HCT116 (cell line): ENCODE data around the gene CLIP2. TPM values are rescaled to one million over a fixed set of nuclear protein-coding genes. Genes with fewer than 3 reads are reported as not detected.

Experiments used
- ATAC-seq: fragments of 200-7000 bp; cut with Tn5 transposase; 2 replicates; pipeline ENCODE4 v1.9.1; 2020; ENCODE audit warnings: mild to moderate bottlenecking, moderate library complexity
- BruUV-seq: library from RNA; stranded (reverse); fragments of 400-500 nt; replicated peaks from 2 replicates; lab custom pipeline; 2021; lab: Mats Ljungman, UMichigan
- CTCF ChIA-PET: fragments of 300-600 bp; sonication (Branson Sonifier 250); formaldehyde crosslinking; loops from one replicate; lab custom pipeline; 2021; ENCODE audit warnings: antibody characterized with exemption; lab: Charles Lee
- POLR2A ChIA-PET: fragments of 300-600, 350-600 bp; sonication (Branson Sonifier 250); formaldehyde crosslinking; loops from one replicate; lab custom pipeline; 2021; ENCODE audit warnings: antibody characterized with exemption; lab: Charles Lee
- RAD21 ChIA-PET, 2 experiments: fragments of 300-600 bp; sonication (Branson Sonifier 250); formaldehyde crosslinking; loops; one replicate each; lab custom pipeline; 2023; ENCODE audit warnings: low total read pairs in 2 of 2; ENCODE audit not compliant: uncharacterized antibody in 2 of 2, unreplicated experiment in 2 of 2, low non-redundant PET in 1 of 2; lab: Charles Lee
- DNase-seq: peaks from one replicate; pipeline ENCODE4 v3.0.0-alpha.2; 2010; ENCODE audit warnings: low read depth, low spot score
- H2AFZ ChIP-seq: fragments of 200-600 bp; shearing (Covaris generic), sonication (generic); 2 replicates; pipeline ENCODE4 v1.6.1; 2017; ENCODE audit warnings: low read depth, mixed run types, mixed read lengths, antibody characterized with exemption, low read length; ENCODE audit not compliant: poor library complexity, severe bottlenecking
- H3K27ac ChIP-seq: 2 replicates; pipeline ENCODE4 v1.5.1; 2012; ENCODE audit warnings: low read depth, low read length
- H3K27me3 ChIP-seq: fragments of 200-600 bp; sonication (generic); 2 replicates; pipeline ENCODE4 v1.6.1; 2016; ENCODE audit warnings: mixed run types, low read length, mixed read lengths; ENCODE audit not compliant: insufficient read depth
- H3K36me3 ChIP-seq, 2 experiments: fragments of 200-500 bp in 1 of 2; fragments of 200-600 bp in 1 of 2; sonication (Bioruptor generic) in 1 of 2; sonication (generic) in 1 of 2; 2 replicates each; pipeline versions ENCODE4 v1.5.1 to v1.6.1; 2014 to 2016; ENCODE audit warnings: low read length in 2 of 2, inconsistent platforms in 1 of 2, mixed read lengths in 1 of 2, mixed run types in 1 of 2; ENCODE audit not compliant: insufficient read depth in 2 of 2, control insufficient read depth in 1 of 2
- H3K4me1 ChIP-seq, 2 experiments: fragments of 200-600 bp in 1 of 2; sonication (generic) in 1 of 2; 2 replicates each; pipeline versions ENCODE4 v1.5.1 to v1.6.1; 2012 to 2017; ENCODE audit warnings: low read length in 2 of 2, inconsistent platforms in 1 of 2, mild to moderate bottlenecking in 1 of 2, mixed read lengths in 1 of 2, mixed run types in 1 of 2, moderate library complexity in 1 of 2; ENCODE audit not compliant: insufficient read depth in 2 of 2, control insufficient read depth in 1 of 2
- H3K4me2 ChIP-seq: fragments of 200-600 bp; sonication (generic); 2 replicates; pipeline ENCODE4 v1.6.1; 2017; ENCODE audit warnings: mixed run types, low read length, mixed read lengths
- H3K4me3 ChIP-seq, 2 experiments: fragments of 200-600 bp in 1 of 2; sonication (generic) in 1 of 2; replicated peaks in 1 of 2; 2 replicates each; pipeline ENCODE4 v1.5.1; 2011 to 2016; ENCODE audit warnings: low read length in 2 of 2, control low read depth in 1 of 2, low read depth in 1 of 2, mild to moderate bottlenecking in 1 of 2, mixed read lengths in 1 of 2, mixed run types in 1 of 2
- H3K79me2 ChIP-seq: fragments of 200-600 bp; sonication (generic); 2 replicates; pipeline ENCODE4 v1.6.1; 2017; ENCODE audit warnings: mild to moderate bottlenecking, mixed run types, low read length, moderate library complexity, mixed read lengths; ENCODE audit not compliant: insufficient read depth
- H3K9ac ChIP-seq: fragments of 200-600 bp; sonication (generic); 2 replicates; pipeline ENCODE4 v1.6.1; 2016; ENCODE audit warnings: low read length, mixed read lengths
- H3K9me2 ChIP-seq: fragments of 200-600 bp; sonication (generic), shearing (Covaris generic); 2 replicates; pipeline ENCODE4 v1.6.1; 2017; ENCODE audit warnings: mixed run types, mild to moderate bottlenecking, moderate library complexity; ENCODE audit not compliant: insufficient read depth
- H3K9me3 ChIP-seq, 2 experiments: fragments of 200-500 bp in 1 of 2; fragments of 200-600 bp in 1 of 2; sonication (Bioruptor generic) in 1 of 2; sonication (generic) in 1 of 2; 2 replicates each; pipeline ENCODE4 v1.6.1; 2014 to 2017; ENCODE audit warnings: low read length in 2 of 2, mixed read lengths in 2 of 2, inconsistent platforms in 1 of 2, low read depth in 1 of 2, mild to moderate bottlenecking in 1 of 2, mixed run types in 1 of 2, moderate library complexity in 1 of 2; ENCODE audit not compliant: control insufficient read depth in 1 of 2, insufficient read depth in 1 of 2
- H4K20me1 ChIP-seq: fragments of 200-600 bp; sonication (generic), shearing (Covaris generic); 2 replicates; pipeline ENCODE4 v1.6.1; 2017; ENCODE audit warnings: mixed run types, mild to moderate bottlenecking, moderate library complexity; ENCODE audit not compliant: insufficient read depth
- CBX3 ChIP-seq: IDR thresholded peaks from 2 replicates; pipeline ENCODE4 v1.6.1; 2012; ENCODE audit warnings: low read depth
- CEBPB ChIP-seq: IDR thresholded peaks from 2 replicates; pipeline ENCODE4 v1.6.1; 2012; ENCODE audit warnings: low read depth
- EGR1 ChIP-seq: IDR thresholded peaks from 2 replicates; pipeline ENCODE4 v1.6.1; 2012; ENCODE audit warnings: low read depth
- EZH2 ChIP-seq: fragments of 200-600 bp; sonication (generic); IDR thresholded peaks from 2 replicates; pipeline ENCODE4 v1.6.1; 2017; ENCODE audit warnings: antibody characterized with exemption, mixed run types
- JUND ChIP-seq: IDR thresholded peaks from 2 replicates; pipeline ENCODE4 v1.6.1; 2012
- POLR2AphosphoS5 ChIP-seq: IDR thresholded peaks from 2 replicates; pipeline ENCODE4 v1.6.1; 2011; ENCODE audit warnings: mild to moderate bottlenecking, low read depth, low read length, moderate library complexity
- SIN3A ChIP-seq: IDR thresholded peaks from 2 replicates; pipeline ENCODE4 v1.6.1; 2012; ENCODE audit warnings: low read depth
- SRF ChIP-seq: IDR thresholded peaks from 2 replicates; pipeline ENCODE4 v1.6.1; 2012; ENCODE audit warnings: low read depth
- TCF7L2 ChIP-seq: IDR thresholded peaks from 2 replicates; pipeline ENCODE4 v1.7.0; 2011; ENCODE audit warnings: borderline replicate concordance, inconsistent platforms; ENCODE audit not compliant: insufficient read depth, insufficient read length; ENCODE audit errors: extremely low read depth
- ZNF274 ChIP-seq: fragments of 200-500 bp; sonication (Bioruptor generic); IDR thresholded peaks from 2 replicates; pipeline ENCODE4 v1.6.1; 2014; ENCODE audit warnings: mild to moderate bottlenecking, low read depth, low read length, inconsistent platforms
- intact Hi-C: fragments of 100-400 bp; cut with micrococcal nuclease; formaldehyde crosslinking; loops from 2 replicates; pipeline ENCODE4 v1.10.0; 2022
- total RNA-seq: library from RNA; stranded (reverse); gene quantifications from one replicate; pipeline ENCODE4 v1.2.1, GENCODE V29; 2021; ENCODE audit not compliant: unreplicated experiment
- TF ChIP-seq, protein P1 (sequence below): IDR thresholded peaks from 2 replicates; pipeline ENCODE4 v1.6.1; 2012
- TF ChIP-seq, protein P2 (sequence below): IDR thresholded peaks from 2 replicates; pipeline ENCODE4 v1.6.1; 2012; ENCODE audit warnings: low read depth
- TF ChIP-seq, protein P3 (sequence below): IDR thresholded peaks from 2 replicates; pipeline ENCODE4 v1.6.1; 2012
- TF ChIP-seq, protein P4 (sequence below), 3 experiments: fragments of 200-600 bp in 1 of 3; sonication (generic) in 1 of 3; IDR thresholded peaks in 2 of 3; conservative IDR thresholded peaks in 1 of 3; 2 replicates each; pipeline ENCODE4 v1.5.1; 2012 to 2017; ENCODE audit warnings: low read depth in 2 of 3, low read length in 2 of 3, antibody characterized with exemption in 1 of 3, borderline replicate concordance in 1 of 3, control low read depth in 1 of 3, mild to moderate bottlenecking in 1 of 3, mixed read lengths in 1 of 3, mixed run types in 1 of 3, moderate library complexity in 1 of 3; ENCODE audit not compliant: insufficient read depth in 1 of 3

Gene CLIP2
- total RNA-seq, 1 experiment from 2014 or later, result 40.1 TPM

DNA sequence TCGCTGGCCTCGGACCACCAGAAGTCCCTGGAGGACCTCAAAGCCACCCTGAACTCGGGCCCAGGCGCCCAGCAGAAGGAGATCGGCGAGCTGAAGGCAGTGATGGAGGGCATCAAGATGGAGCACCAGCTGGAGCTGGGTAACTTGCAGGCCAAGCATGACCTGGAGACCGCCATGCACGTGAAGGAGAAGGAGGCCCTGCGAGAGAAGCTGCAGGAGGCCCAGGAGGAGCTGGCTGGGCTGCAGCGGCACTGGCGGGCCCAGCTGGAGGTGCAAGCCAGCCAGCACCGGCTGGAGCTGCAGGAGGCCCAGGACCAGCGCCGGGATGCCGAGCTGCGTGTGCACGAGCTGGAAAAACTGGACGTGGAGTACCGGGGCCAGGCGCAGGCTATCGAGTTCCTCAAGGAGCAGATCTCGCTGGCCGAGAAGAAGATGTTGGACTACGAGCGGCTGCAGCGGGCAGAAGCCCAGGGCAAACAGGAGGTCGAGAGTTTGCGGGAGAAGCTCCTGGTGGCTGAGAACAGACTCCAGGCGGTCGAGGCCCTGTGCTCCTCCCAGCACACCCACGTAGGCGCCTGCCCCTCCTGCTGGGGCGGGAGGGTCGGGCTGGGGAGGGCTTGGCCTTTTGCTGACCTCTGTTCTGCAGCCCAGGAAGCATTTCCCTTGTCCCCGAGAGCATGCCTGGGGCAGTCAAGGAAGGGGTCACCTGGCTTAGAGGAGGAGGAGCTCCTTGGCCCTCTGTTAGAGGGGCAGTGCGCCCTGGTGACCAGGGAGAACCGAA, 87.2 kb downstream of the CLIP2 start:
- ChIA-PET POLR2A (no interaction called here), CTCF (no interaction called here), RAD21 (no interaction called here)
- Histone ChIP-seq H3K4me2 (no peak overlapping the region), H3K4me1 (peaks cover 7 to 8% of the 10 kb centered on the region in 2 experiments), H3K4me3 (no peak overlapping the region), H3K79me2 (no peaks in the 10 kb centered on the region), H3K27me3 (no peaks in the 10 kb centered on the region), H3K9me2 (no peaks in the 10 kb centered on the region), H4K20me1 (no peaks in the 10 kb centered on the region), H3K27ac (no peak overlapping the region), H2AFZ (no peak overlapping the region), H3K9ac (no peak overlapping the region), H3K36me3 (peaks cover 2 to 4% of the 10 kb centered on the region in 2 experiments; a peak in 1 of 4 replicates), H3K9me3 (no peaks in the 10 kb centered on the region)
- ATAC-seq (no peak), DNase-seq (no peak)
- no peak for TF ChIP-seq EGR1
- TF ChIP-seq EZH2, result no peak
- no peak for TF ChIP-seq JUND
- no peak for TF ChIP-seq POLR2AphosphoS5
- no peak for TF ChIP-seq ZNF274
- TF ChIP-seq TCF7L2, result no peak
- TF ChIP-seq, protein P1, sequence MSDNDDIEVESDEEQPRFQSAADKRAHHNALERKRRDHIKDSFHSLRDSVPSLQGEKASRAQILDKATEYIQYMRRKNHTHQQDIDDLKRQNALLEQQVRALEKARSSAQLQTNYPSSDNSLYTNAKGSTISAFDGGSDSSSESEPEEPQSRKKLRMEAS, result no peak
- TF ChIP-seq CBX3, result no peak
- TF ChIP-seq SIN3A, result no peak
- intact Hi-C loops, result no loop called here
- TSS peak; percentile 44 for BruUV-seq

DNA sequence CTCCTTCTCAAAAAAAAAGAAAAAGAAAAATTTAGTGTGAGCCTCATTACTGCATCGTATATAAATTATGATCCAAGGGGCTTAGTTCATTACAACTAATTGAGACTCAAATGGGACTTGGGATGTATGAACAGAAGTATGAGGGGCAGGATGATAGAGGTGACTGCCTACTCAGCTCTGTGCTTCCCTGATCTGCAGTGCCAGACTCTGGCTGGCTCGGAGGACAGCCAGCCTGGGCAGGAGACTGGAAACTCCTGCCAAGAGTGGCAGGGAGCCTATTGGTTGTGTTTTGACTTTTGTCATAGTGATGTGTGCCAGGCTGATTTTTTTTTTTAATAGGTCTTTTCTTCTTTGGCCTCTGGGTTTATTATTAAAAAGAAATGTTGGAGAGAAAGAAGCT, 90.7 kb downstream of the CLIP2 start:
- H3K27ac ChIP-seq, result no peak overlapping the region
- ChIA-PET CTCF (no interaction called here), RAD21 (no interaction called here), POLR2A (no interaction called here)
- no peaks in the 10 kb centered on the region for H4K20me1 ChIP-seq
- intact Hi-C loops, result no loop called here
- no peaks in the 10 kb centered on the region for H3K9me3 ChIP-seq
- ATAC-seq (no peak), DNase-seq (no peak)
- H3K27me3 ChIP-seq, result no peaks in the 10 kb centered on the region
- no TSS peak for BruUV-seq
- no peaks in the 10 kb centered on the region for H3K79me2 ChIP-seq
- H3K4me1 ChIP-seq, result no peaks in the 10 kb centered on the region
- no peaks in the 10 kb centered on the region for H3K9me2 ChIP-seq
- H2AFZ ChIP-seq, result no peak overlapping the region
- no peak overlapping the region for H3K4me2 ChIP-seq
- no peak overlapping the region for H3K9ac ChIP-seq
- H3K36me3 ChIP-seq, result peaks cover 0 to 2% of the 10 kb centered on the region in 2 experiments; a peak in 1 of 4 replicates
- H3K4me3 ChIP-seq, result no peak overlapping the region
- TF ChIP-seq, protein P2, sequence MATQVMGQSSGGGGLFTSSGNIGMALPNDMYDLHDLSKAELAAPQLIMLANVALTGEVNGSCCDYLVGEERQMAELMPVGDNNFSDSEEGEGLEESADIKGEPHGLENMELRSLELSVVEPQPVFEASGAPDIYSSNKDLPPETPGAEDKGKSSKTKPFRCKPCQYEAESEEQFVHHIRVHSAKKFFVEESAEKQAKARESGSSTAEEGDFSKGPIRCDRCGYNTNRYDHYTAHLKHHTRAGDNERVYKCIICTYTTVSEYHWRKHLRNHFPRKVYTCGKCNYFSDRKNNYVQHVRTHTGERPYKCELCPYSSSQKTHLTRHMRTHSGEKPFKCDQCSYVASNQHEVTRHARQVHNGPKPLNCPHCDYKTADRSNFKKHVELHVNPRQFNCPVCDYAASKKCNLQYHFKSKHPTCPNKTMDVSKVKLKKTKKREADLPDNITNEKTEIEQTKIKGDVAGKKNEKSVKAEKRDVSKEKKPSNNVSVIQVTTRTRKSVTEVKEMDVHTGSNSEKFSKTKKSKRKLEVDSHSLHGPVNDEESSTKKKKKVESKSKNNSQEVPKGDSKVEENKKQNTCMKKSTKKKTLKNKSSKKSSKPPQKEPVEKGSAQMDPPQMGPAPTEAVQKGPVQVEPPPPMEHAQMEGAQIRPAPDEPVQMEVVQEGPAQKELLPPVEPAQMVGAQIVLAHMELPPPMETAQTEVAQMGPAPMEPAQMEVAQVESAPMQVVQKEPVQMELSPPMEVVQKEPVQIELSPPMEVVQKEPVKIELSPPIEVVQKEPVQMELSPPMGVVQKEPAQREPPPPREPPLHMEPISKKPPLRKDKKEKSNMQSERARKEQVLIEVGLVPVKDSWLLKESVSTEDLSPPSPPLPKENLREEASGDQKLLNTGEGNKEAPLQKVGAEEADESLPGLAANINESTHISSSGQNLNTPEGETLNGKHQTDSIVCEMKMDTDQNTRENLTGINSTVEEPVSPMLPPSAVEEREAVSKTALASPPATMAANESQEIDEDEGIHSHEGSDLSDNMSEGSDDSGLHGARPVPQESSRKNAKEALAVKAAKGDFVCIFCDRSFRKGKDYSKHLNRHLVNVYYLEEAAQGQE, result no peak
- TF ChIP-seq, protein P3, sequence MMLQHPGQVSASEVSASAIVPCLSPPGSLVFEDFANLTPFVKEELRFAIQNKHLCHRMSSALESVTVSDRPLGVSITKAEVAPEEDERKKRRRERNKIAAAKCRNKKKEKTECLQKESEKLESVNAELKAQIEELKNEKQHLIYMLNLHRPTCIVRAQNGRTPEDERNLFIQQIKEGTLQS, result no peak
- no peak for TF ChIP-seq EZH2
- TF ChIP-seq, protein P4, sequence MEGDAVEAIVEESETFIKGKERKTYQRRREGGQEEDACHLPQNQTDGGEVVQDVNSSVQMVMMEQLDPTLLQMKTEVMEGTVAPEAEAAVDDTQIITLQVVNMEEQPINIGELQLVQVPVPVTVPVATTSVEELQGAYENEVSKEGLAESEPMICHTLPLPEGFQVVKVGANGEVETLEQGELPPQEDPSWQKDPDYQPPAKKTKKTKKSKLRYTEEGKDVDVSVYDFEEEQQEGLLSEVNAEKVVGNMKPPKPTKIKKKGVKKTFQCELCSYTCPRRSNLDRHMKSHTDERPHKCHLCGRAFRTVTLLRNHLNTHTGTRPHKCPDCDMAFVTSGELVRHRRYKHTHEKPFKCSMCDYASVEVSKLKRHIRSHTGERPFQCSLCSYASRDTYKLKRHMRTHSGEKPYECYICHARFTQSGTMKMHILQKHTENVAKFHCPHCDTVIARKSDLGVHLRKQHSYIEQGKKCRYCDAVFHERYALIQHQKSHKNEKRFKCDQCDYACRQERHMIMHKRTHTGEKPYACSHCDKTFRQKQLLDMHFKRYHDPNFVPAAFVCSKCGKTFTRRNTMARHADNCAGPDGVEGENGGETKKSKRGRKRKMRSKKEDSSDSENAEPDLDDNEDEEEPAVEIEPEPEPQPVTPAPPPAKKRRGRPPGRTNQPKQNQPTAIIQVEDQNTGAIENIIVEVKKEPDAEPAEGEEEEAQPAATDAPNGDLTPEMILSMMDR (IDR thresholded peaks at IDR 0.05 in 2 of 3, conservative IDR thresholded peaks at IDR 0.05 in 1 of 3; ENCODE audit: borderline replicate concordance in 1 of 3, insufficient read depth in 1 of 3, low read depth in 2 of 3, low read length in 2 of 3), result no peak
- no peak for TF ChIP-seq CEBPB
- TF ChIP-seq SRF, result no peak
- TF ChIP-seq SIN3A, result no peak
- TF ChIP-seq EGR1, result no peak
